GM19452 (cell line): ENCODE results near the gene FUT7.
"Not testable (repeated sequence)": the region's sequence is repeated elsewhere in the genome, so short reads cannot be mapped to it uniquely, and the experiment has no call there.

Experiments
- ATAC-seq: cut with Tn5 transposase; IDR thresholded peaks from one replicate; pipeline ENCODE4 v1.9.1; 2021; ENCODE audit not compliant: unreplicated experiment

FUT7 gene

DNA sequence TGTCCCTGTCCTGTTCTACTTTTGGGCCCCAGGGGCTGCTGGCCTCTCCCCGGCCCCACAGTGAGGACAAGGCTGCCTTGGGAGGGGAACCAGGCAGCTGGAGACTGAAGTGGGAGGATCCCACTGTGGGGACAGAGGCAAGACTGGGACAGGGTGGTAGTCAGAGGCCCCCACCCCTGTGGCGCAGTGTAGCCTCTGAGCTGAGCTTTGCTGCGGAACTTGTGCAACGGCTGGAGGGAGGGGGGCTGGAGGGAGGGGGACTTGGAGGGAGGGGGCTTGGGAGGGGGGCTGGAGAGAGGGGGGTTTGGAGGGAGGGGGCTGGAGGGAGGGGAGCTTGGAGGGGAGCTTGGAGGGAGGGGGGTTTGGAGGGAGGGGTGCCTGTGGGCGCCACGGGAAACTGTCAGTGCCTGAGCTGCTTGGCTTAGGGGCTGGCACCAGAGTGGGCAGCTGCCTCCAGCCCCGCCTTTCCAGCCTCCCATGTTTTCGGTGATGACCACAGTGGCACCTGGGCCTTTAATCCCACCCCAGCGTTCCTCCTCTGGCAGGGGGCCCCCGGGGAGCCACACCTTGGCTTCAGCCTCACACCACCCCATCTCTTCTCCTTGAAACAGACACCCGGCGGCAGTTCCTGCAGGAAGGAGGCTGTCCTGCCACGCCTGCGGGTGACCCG, 2.3 kb upstream of the FUT7 start:
- ATAC-seq: no peak

DNA sequence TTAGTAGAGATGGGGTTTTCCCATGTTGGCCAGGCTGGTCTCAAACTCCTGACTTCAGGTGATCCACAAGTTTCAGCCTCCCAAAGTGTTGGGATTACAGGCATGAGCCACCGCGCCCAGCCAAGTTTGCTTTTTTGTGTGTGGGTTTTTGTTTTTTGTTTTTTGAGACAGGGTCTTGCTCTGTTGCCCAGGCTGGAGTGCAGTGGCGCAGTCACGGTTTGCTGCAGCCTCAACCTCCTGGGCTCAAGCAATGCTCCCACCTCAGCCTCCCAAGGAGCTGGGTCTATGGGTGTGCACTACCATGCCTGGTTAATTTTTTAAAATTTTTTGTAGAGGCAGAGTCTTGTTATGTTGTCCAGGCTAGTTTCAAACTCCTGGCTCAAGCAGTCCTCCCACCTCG, 1.6 kb upstream of the FUT7 start:
- ATAC-seq: not testable (repeated sequence)

DNA sequence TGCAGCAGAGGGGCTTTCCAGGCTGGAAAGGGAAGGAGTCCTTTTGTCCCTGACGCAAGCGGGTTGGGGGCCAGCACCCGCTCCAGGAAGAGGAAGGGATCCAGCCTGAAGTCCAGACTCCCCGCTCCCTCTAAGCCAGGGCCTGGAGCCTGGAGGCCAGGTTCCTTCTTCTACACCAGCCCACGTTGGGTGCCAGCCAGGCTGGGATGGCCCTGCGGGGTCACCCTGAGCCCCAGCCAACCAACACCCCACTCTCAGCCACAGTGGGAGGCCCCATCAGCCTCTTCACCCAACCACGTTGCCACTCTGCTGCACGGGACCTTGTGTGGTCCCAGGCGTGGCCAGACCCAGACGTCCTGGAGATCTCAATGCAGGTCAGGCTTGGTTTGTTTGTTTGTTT, 970 bp upstream of the FUT7 start:
- no peak for ATAC-seq

DNA sequence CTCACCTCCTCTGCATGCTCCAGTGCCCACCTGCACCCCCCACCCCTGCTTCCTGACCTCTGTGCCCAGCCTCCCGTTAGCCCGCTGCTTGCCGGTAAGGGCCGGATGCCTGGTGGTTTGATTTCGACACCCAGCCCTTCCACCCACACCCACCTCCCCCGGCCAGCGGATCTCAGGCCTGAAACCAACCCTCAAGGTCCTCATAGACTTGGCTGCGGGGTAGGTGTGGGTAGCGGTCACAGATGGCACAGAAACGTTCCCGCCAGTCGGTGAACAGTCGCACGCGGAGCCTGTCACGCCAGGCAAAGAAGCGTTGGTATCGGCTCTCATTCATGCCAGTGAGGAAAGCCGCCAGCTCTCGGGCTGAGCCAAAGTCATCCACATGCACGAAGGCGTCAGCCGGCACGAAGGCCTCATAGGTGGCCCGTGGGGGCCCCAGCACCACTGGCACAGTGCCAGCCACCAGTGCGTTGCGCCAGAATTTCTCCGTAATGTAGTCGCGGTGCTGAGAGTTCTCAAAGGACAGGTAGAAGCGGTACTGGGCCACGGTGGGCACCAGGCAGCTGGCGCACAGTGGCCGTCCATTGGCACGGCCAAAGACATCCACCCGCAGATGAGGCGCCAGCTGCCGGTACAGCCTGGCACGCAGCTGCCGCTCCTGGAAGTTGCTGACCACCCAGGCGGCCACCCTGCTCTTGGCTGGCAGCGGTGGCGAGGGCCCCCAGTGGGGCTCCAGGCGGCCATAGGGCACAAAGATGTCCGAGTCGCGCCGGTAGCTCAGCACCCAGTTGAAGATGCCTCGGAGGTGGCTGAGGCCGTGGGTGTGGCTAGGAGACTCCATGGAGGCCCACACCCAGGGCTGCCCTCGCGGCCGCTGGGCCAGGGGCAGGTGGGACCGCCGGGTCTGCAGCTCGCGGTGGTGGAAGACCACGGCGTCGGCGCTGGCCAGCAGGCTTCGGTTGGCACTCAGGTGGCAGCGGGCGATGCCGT, 1.1 kb downstream of the FUT7 start:
- no peak for ATAC-seq

DNA sequence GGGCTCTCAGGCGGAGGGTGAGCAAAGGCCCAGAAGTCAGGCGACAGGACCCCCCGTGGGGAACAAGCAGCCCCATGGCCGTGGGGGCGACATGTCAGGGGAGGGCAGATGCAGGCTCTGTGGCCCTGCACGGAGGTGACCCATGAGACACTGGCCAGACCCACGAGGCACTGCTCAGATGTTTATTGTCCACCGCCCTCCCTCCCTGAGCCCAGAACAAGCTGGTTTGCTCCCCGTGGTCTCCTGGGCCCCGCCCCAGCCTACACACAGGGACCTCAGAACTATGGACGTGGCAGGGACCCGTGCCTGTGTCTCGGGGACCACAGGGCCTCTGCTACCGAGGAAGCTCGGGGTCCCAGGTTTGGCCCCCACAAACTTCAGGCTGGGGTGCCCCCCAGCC, 1.9 kb downstream of the FUT7 start:
- ATAC-seq: no peak

DNA sequence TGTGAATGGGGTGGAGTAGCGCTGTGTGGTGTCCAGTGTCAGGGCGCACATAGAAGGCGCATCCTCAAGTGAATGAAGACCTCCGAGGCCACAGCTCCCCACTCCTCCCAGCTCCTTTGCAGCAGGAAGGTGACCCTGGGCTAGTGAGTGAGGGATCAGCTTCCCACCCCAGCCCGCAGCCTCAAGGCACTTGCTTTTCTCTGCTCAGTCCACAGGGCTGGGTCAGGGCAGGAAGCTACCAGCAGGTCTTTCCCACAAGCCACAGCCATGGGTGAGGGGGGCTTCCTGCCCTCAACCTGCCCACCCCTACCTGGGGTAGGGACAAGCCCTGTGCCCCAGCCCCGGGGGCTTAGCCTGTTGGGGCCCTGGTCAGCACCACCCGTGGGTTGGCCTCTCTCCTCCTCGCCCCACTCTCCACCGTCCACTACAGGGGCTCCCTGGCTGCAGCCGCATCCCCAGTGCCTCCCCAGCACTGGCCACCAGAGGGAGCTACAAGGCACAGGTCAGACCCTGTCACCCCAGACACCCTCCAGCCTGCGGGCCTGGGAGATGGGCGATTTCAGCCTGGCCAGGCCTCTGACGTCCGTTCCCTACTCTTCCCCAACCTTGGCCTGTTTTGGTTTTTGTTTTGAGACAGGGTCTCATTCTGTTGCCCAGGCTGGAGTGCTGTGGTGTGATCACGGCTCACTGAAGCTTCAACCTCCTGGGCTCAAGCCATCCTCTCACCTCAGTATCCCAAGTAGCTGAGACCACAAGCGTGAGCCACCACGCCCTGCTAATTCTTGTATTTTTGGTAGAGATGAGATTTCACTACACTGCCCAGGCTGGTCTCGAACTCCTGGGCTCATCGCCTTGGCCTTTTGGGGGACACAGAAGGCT, 2.6 kb downstream of the FUT7 start:
- no peak for ATAC-seq

DNA sequence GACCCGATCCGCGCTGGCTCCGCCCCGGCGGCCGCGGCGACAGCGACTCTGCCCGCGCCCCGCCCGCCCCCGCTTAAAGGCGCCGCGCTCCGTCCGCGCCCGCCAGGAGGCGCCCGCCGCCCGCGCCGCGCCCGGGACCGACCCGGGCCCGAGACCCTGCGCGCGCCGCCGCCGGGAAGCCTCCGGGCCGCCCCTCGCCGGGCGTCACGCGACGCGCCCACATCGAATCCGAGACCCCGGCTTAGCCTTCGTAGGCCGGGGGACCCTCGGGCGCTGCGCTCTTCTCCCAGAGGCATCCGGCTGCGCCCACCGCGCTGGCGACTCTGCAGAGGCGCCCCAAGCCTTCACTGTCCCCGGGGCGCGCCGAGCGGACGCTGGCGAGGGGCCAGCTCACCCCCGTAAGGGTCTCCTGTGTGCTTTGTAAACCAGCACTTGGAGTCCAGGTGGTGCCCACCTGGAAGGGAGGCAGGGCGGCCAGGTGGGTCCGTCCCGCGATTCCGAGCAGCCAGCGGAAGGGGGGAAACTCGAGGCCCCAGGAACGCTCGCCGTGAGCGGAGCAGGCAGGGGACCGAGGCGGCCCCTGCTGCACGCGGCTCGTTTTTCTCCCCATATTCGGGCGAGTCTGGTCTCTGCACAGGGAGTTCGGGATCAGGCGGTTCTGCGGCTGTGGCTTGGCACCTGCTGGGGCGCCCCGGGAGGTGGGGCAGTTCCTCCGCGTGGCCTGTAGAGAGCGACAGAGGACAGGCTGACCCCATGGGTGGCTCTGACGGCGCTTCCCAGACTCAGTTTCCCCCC, 3.4 kb downstream of the FUT7 start:
- ATAC-seq: peak; percentile 37

DNA sequence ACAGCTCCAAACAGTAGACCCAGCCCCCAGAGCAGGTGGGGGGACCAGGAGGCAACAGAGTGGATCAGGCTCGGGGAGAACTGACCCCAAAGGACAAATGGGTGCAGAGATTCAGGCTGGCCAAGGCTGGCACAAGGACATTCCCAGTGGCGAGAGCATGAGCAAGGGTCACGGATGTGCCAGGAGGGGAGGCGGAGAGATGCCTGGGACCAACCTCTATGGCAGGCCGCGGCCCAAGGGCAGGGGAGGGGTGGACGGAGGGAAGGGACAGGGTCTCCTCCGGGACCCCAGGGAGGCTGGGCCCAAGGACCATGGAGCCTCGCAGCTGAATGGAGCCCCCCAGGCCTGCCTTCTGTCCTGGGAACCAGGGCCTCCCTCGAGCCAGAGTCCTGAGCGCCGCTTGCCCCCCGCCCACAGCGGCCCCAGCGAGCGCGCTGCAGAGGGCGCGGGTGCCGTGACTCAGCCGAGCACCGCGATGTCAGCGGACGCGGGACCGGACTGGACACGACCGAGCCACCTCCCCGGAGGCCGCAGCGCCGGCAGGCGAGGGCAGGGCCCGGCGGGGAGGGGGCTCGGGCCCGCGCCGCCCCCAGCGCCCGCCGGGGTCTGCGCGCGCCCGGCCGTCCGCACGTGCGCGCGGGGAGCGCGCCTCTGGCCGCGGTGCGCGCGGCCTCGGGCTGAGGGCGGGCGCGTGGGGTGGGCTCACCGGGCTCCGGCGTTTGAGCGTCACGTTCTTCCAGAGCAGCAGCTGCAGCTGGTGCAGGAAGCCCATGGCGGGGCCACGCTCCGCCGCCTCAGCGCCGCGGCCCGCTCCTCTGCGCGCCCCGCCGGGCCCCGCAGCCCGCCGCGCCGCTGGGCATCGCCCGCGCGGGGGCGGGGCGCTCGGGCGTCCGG, 4.3 kb downstream of the FUT7 start, which contains the start of gene ABCA2:
Gene ABCA2, minus strand, starts transcription at position 869 of the 894 bp plus-strand sequence. Its CDS starts 97 bp downstream, at position 772.
- no peak for ATAC-seq

DNA sequence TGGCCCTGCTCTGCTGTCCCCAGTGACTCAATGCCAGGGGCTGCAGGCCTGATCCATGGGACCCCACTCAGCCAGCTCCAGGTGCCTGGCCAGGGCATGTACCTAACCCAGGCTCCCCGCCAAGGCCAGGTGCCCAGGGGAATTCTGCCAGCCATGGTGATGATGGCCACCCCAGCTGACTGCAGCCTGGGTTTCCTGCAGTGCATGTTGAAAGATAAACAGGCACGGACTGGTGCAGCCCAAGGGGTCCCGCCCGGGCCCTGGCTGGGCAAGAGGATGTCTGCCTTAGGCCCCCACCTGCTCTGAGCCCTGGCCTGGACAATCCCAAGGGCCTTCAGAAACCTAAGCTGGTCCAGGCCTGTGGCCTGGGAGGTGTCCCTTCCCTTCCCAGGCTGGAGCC, 5.1 kb downstream of the FUT7 start:
- ATAC-seq: no peak

DNA sequence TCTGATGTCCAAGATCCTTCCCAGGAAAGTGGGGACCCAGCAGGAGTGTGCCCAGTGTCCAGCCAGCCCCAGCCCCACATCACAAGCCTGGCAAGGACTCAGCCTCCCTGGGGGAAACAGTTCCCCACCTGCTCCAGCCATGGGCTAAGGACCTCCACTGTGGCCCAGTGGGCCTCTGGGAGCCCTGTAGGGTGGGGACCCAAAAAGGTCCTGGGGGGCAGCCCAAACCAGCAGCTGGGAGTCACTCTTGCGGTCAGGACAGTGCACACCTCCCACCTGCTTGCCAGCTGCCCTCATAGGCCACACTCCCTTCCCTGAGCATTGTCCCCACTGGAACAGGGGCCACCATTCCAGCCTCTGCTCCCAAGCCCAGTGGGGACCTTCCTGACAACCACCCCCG, 5.5 kb downstream of the FUT7 start:
- no peak for ATAC-seq

DNA sequence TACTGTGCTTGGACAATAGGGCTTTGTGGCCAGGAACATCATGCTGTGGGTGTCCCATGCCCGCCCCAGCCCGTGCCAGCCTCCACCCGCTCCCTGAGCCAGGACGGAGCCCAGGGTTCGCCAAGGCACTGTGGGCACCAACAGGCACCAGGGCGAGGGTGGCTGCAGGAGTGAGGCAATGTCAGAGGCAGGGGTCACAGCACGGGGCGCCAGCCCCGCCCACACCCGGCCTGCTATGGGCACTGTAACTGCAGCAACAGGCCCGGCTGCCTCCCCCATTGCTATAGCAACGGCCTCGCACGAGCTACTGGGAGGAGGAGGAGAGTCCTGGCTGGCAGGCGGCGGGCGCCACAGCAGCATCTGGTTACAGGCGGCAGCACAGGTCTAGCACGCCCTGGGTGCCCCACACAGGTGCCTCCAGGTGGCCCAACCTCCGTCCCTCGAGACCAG, 6.3 kb downstream of the FUT7 start:
- no peak for ATAC-seq

DNA sequence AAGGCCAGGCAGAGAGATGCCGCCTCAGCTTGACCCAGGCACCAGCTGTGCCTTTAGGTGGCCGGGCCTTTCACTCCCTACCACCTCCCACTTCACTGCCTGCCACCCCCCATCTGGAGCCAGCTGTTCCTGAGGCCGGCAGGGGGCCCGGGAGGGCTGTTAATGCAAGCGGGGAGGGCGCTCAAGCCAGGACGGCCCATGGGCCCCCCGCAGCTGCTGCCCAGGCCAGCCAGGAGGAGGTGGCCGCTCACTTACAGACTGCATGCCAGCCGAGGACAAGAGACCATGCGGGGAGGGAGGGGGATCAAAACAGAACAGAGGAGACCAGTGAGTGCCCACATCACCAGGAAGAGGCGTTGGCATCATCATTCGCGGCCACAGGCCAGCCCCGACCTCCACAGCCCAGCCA, 8.3 kb downstream of the FUT7 start:
- no peak for ATAC-seq

DNA sequence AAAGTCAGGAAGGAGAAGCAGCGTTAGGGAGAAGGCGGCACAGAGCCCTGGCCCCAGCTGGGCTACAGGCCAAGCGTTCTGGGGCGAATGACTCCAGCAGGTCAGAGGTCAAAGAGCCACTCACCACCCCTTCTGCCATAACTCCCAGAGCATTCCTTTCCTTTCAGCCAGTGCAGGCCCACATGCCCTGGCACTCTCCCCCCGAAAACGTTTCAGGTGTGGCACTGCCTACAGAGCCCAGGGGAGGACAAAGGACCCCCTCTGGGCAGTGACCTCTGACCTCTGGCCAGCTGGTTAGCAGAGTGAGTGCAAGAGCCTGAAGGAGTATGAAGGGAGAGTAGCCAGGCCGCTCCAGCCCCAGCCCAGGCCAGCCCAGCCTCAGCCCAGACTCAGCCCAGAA, 8.7 kb downstream of the FUT7 start:
- ATAC-seq: no peak

DNA sequence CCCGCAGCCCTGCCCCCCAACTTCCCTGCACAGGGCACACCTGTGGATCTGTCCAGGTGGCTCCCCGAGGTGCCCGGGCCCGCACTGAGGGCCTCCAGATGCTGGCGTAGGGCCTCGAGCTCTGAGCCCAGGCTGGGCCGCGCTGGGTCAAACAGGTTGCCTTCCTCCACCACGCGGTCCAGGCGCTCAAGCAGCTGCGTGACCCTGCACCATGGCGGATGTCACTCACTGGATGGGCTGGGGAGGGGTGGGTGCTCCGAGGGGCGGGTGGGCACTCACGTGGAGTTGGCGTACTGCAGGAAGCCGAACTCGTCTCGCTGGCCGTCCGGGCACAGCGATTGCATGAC, 9.3 kb downstream of the FUT7 start:
- no peak for ATAC-seq

DNA sequence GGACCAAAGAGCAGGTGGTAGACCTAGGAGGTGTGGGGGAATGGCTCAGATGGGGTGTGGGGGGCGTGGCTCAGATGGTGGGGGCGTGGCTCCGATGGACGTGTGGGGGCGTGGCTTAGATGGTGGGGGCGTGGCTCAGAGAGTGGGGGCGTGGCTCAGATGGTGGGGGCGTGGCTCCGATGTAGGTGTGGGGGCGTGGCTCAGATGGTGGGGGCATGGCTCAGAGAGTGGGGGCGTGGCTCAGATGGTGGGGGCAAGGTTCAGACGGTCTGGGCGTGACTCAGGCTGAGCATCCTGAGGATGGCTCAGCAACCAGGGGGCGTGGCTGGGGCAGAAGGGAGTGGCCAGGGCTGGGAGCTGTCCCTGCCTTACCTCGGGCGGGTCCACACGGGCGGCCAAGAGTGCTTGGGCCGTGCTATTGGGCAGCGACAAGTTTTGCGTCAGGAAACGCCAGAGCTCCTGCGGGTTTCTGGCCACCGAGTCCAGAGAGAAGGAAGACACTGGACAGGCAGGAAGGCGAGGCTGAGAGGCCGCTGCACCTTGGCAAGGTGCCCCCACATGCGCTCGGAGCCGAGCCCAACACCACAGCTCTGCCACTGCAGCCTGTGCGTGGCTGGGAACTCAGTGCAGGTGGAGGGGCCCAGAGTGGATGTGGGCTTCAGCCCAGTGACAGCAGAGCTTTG, 9.8 kb downstream of the FUT7 start:
- no peak for ATAC-seq

DNA sequence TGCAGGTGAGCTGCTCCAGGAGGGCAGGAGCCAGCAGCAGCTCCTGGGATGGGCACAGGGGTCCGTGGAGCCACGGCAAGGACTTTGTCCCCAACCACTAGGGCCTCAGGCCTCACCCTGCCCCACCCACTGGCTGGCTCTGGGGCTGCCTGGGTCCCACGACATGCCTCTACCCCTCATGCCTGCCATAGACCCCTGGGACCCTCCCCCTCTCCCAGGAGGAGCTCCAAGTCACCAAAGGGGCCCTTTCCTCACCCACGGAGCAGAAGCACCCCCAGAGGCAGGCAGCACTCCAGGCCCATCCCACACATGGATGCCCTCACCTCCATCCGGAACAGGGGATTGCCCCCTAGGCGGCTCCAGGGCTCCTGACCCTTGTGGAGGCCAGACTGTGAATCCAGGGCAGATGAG, 10.3 kb downstream of the FUT7 start:
- ATAC-seq: no peak

DNA sequence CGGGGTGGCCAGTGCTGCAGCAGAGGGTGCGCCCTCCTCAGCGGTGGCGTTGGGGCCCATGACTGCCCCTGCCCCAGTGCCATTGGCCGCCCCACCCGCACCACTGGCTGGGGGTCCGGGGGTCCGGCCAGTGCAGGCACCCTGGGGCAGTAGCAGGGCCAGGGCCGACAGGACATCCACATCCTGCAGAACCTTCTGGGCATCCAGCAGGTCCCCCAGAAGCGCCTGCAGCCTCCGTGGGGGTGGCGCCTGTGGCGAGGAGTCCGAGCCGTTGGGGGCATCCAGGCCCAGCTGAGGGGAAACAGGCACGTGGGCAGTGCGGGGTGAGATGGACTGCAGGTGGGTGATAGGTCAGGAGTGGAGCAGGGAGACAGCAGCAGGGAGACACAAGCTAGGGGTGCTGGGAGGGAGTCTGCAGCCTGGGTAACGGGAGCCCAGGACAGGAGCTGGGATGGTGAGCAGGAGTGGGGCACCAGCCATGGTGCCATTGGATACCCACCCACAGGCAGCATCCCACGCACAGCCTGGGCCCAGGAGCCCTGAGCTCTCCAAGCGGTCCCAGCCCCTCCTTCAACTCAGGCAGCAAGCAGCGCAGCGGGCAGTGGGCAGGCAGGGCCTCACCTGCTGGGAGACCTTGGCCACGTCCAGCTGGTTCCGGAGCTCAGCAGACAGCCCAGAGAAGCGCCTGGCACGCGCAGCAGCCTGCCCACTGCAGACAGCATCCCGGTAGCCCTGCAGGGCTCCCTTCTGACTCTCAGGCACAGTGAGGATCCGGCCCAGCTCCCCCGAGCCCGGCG, 10.9 kb downstream of the FUT7 start:
- ATAC-seq: no peak
